H1 (cell line): ENCODE results near the gene DDX21. TPM values are rescaled to one million over a fixed set of nuclear protein-coding genes. Genes with fewer than 3 reads are reported as not detected.

Experiments used
- CBX8 ChIP-seq: fragments of 300-800, 300-1000 bp; sonication (generic); IDR thresholded peaks from 2 replicates; pipeline ENCODE4 v1.7.1; 2016; ENCODE audit warnings: low read depth, low read length, borderline replicate concordance
- CREB1 ChIP-seq: IDR thresholded peaks from 2 replicates; pipeline ENCODE4 v1.6.1; 2012; ENCODE audit warnings: inconsistent platforms
- GABPA ChIP-seq: IDR thresholded peaks from 2 replicates; pipeline ENCODE4 v1.6.1; 2011; ENCODE audit warnings: mild to moderate bottlenecking, low read length, moderate library complexity, borderline replicate concordance; ENCODE audit not compliant: insufficient read depth
- HDAC6 ChIP-seq: IDR thresholded peaks from one replicate; pipeline ENCODE4 v1.7.1; 2012; ENCODE audit warnings: low read depth, mild to moderate bottlenecking, inconsistent platforms, low read length, moderate library complexity
- KDM5A ChIP-seq: fragments of 200-600 bp; IDR thresholded peaks from 2 replicates; pipeline ENCODE4 v1.7.1; 2012; ENCODE audit warnings: mild to moderate bottlenecking, low read length, inconsistent platforms, mixed read lengths
- POLR2A ChIP-seq, 2 experiments: IDR thresholded peaks; 1 replicate in 1 of 2; 2 replicates in 1 of 2; pipeline ENCODE4 v1.6.1; 2011; ENCODE audit warnings: low read depth in 2 of 2, low read length in 2 of 2, mild to moderate bottlenecking in 2 of 2; ENCODE audit errors: control extremely low read depth in 1 of 2
- SP4 ChIP-seq: IDR thresholded peaks from 2 replicates; pipeline ENCODE4 v1.6.1; 2012; ENCODE audit warnings: low read length, inconsistent platforms
- ZNF274 ChIP-seq: IDR thresholded peaks from 2 replicates; pipeline ENCODE4 v1.7.0; 2012; ENCODE audit warnings: low read length, borderline replicate concordance; ENCODE audit errors: extremely low read depth
- polyA plus RNA-seq, 7 experiments: library from polyadenylated mRNA; depleted of rRNA in 3 of 7; stranded (reverse) in 5 of 7; unstranded in 2 of 7; fragments of >200 nt in 5 of 7; fragments of 200-250 nt in 2 of 7; gene quantifications; 1 replicate in 5 of 7; 2 replicates in 1 of 7; 4 replicates in 1 of 7; pipeline versions ENCODE4 v1.2.1 to v1.2.3, GENCODE V29; 2011 to 2013; ENCODE audit warnings: missing spikeins in 2 of 7, mixed read lengths in 2 of 7
- total RNA-seq: library from RNA; stranded (reverse); fragmentation: NEBNext Ultra II Directional; extraction: Animal tissue kit (Norgen Biotek cat#: 25700); gene quantifications from 2 replicates; pipeline ENCODE4 v1.2.1, GENCODE V29; 2021
- TF ChIP-seq, protein P1 (sequence below): fragments of 300-600 bp; sonication (generic); IDR thresholded peaks from 2 replicates; pipeline ENCODE4 v1.7.1; 2012; ENCODE audit warnings: low read length, moderate library complexity, mild to moderate bottlenecking, inconsistent platforms; ENCODE audit not compliant: insufficient replicate concordance

DDX21 gene
- total and polyA plus RNA-seq, 2 of the 8 experiments (the other 6 are each of a cell fraction or from before 2014, with no cell fraction given) = 67.0 to 195 TPM

DNA sequence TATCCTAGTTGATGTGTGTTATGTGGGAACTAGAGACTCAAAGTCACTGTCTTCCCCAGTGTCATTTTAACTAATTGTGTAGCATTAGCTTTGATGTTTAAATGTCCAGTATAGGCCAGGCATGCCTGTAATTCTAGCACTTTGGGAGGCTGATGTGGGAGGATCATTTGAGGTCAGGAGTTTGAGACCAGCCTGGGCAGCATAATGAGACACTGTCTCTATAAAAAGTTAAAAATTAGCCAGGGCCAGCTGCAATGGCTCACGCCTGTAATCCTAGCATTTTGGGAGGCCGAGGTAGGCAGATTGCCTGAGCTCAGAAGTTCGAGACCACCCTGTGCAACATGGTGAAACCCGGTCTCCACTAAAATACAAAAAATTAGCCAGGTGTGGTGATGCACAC lies 30.5 kb upstream of the DDX21 start (continued):
- TF ChIP-seq, protein P1, sequence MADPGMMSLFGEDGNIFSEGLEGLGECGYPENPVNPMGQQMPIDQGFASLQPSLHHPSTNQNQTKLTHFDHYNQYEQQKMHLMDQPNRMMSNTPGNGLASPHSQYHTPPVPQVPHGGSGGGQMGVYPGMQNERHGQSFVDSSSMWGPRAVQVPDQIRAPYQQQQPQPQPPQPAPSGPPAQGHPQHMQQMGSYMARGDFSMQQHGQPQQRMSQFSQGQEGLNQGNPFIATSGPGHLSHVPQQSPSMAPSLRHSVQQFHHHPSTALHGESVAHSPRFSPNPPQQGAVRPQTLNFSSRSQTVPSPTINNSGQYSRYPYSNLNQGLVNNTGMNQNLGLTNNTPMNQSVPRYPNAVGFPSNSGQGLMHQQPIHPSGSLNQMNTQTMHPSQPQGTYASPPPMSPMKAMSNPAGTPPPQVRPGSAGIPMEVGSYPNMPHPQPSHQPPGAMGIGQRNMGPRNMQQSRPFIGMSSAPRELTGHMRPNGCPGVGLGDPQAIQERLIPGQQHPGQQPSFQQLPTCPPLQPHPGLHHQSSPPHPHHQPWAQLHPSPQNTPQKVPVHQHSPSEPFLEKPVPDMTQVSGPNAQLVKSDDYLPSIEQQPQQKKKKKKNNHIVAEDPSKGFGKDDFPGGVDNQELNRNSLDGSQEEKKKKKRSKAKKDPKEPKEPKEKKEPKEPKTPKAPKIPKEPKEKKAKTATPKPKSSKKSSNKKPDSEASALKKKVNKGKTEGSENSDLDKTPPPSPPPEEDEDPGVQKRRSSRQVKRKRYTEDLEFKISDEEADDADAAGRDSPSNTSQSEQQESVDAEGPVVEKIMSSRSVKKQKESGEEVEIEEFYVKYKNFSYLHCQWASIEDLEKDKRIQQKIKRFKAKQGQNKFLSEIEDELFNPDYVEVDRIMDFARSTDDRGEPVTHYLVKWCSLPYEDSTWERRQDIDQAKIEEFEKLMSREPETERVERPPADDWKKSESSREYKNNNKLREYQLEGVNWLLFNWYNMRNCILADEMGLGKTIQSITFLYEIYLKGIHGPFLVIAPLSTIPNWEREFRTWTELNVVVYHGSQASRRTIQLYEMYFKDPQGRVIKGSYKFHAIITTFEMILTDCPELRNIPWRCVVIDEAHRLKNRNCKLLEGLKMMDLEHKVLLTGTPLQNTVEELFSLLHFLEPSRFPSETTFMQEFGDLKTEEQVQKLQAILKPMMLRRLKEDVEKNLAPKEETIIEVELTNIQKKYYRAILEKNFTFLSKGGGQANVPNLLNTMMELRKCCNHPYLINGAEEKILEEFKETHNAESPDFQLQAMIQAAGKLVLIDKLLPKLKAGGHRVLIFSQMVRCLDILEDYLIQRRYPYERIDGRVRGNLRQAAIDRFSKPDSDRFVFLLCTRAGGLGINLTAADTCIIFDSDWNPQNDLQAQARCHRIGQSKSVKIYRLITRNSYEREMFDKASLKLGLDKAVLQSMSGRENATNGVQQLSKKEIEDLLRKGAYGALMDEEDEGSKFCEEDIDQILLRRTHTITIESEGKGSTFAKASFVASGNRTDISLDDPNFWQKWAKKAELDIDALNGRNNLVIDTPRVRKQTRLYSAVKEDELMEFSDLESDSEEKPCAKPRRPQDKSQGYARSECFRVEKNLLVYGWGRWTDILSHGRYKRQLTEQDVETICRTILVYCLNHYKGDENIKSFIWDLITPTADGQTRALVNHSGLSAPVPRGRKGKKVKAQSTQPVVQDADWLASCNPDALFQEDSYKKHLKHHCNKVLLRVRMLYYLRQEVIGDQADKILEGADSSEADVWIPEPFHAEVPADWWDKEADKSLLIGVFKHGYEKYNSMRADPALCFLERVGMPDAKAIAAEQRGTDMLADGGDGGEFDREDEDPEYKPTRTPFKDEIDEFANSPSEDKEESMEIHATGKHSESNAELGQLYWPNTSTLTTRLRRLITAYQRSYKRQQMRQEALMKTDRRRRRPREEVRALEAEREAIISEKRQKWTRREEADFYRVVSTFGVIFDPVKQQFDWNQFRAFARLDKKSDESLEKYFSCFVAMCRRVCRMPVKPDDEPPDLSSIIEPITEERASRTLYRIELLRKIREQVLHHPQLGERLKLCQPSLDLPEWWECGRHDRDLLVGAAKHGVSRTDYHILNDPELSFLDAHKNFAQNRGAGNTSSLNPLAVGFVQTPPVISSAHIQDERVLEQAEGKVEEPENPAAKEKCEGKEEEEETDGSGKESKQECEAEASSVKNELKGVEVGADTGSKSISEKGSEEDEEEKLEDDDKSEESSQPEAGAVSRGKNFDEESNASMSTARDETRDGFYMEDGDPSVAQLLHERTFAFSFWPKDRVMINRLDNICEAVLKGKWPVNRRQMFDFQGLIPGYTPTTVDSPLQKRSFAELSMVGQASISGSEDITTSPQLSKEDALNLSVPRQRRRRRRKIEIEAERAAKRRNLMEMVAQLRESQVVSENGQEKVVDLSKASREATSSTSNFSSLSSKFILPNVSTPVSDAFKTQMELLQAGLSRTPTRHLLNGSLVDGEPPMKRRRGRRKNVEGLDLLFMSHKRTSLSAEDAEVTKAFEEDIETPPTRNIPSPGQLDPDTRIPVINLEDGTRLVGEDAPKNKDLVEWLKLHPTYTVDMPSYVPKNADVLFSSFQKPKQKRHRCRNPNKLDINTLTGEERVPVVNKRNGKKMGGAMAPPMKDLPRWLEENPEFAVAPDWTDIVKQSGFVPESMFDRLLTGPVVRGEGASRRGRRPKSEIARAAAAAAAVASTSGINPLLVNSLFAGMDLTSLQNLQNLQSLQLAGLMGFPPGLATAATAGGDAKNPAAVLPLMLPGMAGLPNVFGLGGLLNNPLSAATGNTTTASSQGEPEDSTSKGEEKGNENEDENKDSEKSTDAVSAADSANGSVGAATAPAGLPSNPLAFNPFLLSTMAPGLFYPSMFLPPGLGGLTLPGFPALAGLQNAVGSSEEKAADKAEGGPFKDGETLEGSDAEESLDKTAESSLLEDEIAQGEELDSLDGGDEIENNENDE = no peak
- no peak for TF ChIP-seq SP4
- TF ChIP-seq KDM5A = no peak
- no peak for TF ChIP-seq CBX8
- no peak for TF ChIP-seq POLR2A (IDR thresholded peaks at IDR 0.05; ENCODE audit: control extremely low read depth in 1 of 2, low read depth in 2 of 2, low read length in 2 of 2)
- no peak for TF ChIP-seq ZNF274
- no peak for TF ChIP-seq HDAC6
- no peak for TF ChIP-seq CREB1
- TF ChIP-seq GABPA = no peak
